Panc1 (cell line): ENCODE measurements around the gene RENBP.

ENCODE experiments used
- POLR2AphosphoS5 ChIP-seq: IDR thresholded peaks from 2 replicates; pipeline ENCODE4 v1.6.1; 2012; ENCODE audit warnings: mild to moderate bottlenecking, low read depth, low read length, moderate library complexity
- REST ChIP-seq, 2 experiments: IDR thresholded peaks; 2 replicates each; pipeline ENCODE4 v1.6.1; 2011 to 2012; ENCODE audit warnings: low read depth in 2 of 2, control low read depth in 1 of 2, low read length in 1 of 2, mild to moderate bottlenecking in 1 of 2, moderate library complexity in 1 of 2; ENCODE audit not compliant: insufficient read depth in 1 of 2
- SIN3A ChIP-seq: IDR thresholded peaks from 2 replicates; pipeline ENCODE4 v1.6.1; 2012; ENCODE audit warnings: low read depth, mild to moderate bottlenecking, low read length, moderate library complexity, borderline replicate concordance; ENCODE audit not compliant: insufficient read depth
- TCF7L2 ChIP-seq: IDR thresholded peaks from 2 replicates; pipeline ENCODE4 v1.6.1; 2011; ENCODE audit warnings: mild to moderate bottlenecking, low read depth, low read length, inconsistent platforms
- TF ChIP-seq, protein P1 (sequence below): fragments of 450-650 bp; IDR thresholded peaks from 2 replicates; pipeline ENCODE4 v1.5.1; 2017; ENCODE audit warnings: mild to moderate bottlenecking

GRCh38 chrX:153911798-153912197 lies 32.6 kb downstream of the RENBP start:
- TF ChIP-seq, protein P1, sequence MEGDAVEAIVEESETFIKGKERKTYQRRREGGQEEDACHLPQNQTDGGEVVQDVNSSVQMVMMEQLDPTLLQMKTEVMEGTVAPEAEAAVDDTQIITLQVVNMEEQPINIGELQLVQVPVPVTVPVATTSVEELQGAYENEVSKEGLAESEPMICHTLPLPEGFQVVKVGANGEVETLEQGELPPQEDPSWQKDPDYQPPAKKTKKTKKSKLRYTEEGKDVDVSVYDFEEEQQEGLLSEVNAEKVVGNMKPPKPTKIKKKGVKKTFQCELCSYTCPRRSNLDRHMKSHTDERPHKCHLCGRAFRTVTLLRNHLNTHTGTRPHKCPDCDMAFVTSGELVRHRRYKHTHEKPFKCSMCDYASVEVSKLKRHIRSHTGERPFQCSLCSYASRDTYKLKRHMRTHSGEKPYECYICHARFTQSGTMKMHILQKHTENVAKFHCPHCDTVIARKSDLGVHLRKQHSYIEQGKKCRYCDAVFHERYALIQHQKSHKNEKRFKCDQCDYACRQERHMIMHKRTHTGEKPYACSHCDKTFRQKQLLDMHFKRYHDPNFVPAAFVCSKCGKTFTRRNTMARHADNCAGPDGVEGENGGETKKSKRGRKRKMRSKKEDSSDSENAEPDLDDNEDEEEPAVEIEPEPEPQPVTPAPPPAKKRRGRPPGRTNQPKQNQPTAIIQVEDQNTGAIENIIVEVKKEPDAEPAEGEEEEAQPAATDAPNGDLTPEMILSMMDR, result no peak
- TF ChIP-seq REST (IDR thresholded peaks at IDR 0.05; ENCODE audit: insufficient read depth in 1 of 2, low read depth in 2 of 2, low read length in 1 of 2) (no peak), POLR2AphosphoS5 (no peak), TCF7L2 (no peak), SIN3A (no peak)
